Activated CD4-positive, alpha-beta T cell treated with anti-CD3 and anti-CD28 coated beads, Interleukin-2, amount 10 ng/mL, durations not matched to agents 7 days and 5 days (primary cell): ENCODE measurements around the gene TBC1D22B. TPM values are rescaled to one million over a fixed set of nuclear protein-coding genes. Genes with fewer than 3 reads are reported as not detected.

Experiments used
- CTCF ChIA-PET: fragments of 350-600 bp; sonication (Branson Sonifier 250); formaldehyde crosslinking; loops from one replicate; lab custom pipeline; 2021; ENCODE audit warnings: antibody characterized with exemption; lab: Charles Lee
- POLR2A ChIA-PET: fragments of 350-600 bp; sonication (Branson Sonifier 250); formaldehyde crosslinking; loops from one replicate; lab custom pipeline; 2021; ENCODE audit warnings: antibody characterized with exemption; lab: Charles Lee
- DNase-seq: peaks from one replicate; pipeline ENCODE4 v3.0.0-alpha.2; 2020
- H3K27ac Mint-ChIP-seq: one replicate; pipeline ENCODE4 v1.8.0; 2021; ENCODE audit warnings: mild to moderate bottlenecking, moderate library complexity, mixed read lengths
- H3K27me3 Mint-ChIP-seq: one replicate; pipeline ENCODE4 v1.8.0; 2021; ENCODE audit warnings: mixed read lengths
- H3K36me3 Mint-ChIP-seq: one replicate; pipeline ENCODE4 v1.8.0; 2021; ENCODE audit warnings: low read depth, mixed read lengths
- H3K4me1 Mint-ChIP-seq: one replicate; pipeline ENCODE4 v1.8.0; 2021; ENCODE audit warnings: mixed read lengths
- H3K4me3 Mint-ChIP-seq: one replicate; pipeline ENCODE4 v1.8.0; 2021; ENCODE audit warnings: mild to moderate bottlenecking, moderate library complexity, mixed read lengths
- H3K9me3 Mint-ChIP-seq: one replicate; pipeline ENCODE4 v1.8.0; 2021; ENCODE audit warnings: mixed read lengths
- total RNA-seq, 2 experiments: library from RNA; stranded (reverse); gene quantifications; one replicate each; pipeline ENCODE4 v1.2.3, GENCODE V29; 2021

TBC1D22B gene
- total RNA-seq, 2 experiments from 2014 or later = 15.3 to 16.6 TPM

DNA sequence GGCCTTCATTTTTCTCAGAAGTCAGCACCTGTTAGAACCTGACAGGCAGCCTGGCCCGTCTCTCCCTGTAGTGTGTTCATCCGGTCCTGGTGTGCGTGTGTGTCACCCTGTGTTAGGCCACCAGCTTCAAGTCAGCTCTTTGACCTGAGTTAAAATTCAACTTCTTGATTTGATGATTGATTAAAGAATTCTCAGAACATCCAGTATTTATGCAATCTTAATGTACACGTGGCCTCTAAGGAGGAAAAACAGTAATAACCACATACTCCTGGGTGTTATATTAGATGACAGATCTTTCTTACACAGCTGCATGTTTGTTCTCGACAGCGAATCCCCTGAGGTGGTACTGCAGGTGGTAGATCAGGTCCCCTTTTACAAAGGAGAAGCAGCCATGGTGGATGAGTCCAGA lies 19.4 kb downstream of the TBC1D22B start:
- ChIA-PET POLR2A (no interaction called here), CTCF (interaction anchor here (0.8 to 1.1 kb wide), 2 partner anchors 12 to 105 kb away, joined by 3 read pairs; no protein-coding TSS in a partner anchor)
- Mint-ChIP-seq H3K36me3 (peaks cover 36% of the 10 kb centered on the region), H3K9me3 (no peaks in the 10 kb centered on the region), H3K4me3 (no peak overlapping the region), H3K27me3 (no peaks in the 10 kb centered on the region), H3K4me1 (peaks cover 90% of the 10 kb centered on the region), H3K27ac (peak overlapping the region; percentile 14)
- peak; percentile 26 for DNase-seq

DNA sequence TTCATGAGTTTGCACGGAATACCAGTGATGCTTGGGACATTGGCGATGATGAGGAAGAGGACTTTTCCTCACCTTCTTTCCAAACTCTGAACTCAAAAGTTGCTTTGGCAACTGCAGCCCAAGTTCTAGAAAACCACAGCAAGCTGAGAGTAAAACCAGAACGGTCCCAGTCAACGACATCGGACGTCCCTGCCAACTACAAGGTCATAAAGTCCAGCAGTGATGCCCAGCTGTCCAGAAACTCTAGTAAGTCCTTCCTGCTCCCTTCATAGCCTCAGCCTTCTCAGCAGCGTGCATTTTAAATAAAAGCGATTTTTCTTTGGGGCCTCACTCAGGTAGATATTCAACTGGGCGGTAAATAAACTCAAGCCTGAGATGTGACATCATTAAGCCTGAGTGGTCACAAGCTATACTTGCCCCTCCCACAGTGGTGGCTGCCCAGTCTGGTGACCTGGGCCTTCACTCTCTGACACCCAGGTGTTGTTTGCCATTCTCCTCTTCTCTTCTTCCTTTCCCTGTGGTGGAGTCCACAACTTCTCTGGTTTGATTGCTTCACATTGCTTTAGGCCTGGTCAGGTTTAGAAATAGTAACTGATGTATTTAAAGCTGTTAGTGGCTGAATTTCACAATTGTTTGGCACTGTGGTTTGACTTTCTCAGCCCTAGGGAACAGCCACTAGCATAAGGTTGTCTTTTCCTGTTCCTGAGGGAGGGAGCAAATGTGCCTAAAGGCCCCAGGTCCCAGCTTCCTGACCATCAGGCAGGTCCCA lies 22.0 kb downstream of the TBC1D22B start:
- Mint-ChIP-seq H3K27ac (no peak overlapping the region), H3K27me3 (no peaks in the 10 kb centered on the region), H3K36me3 (peaks cover 54% of the 10 kb centered on the region), H3K4me3 (no peak overlapping the region), H3K9me3 (no peaks in the 10 kb centered on the region), H3K4me1 (peaks cover 78% of the 10 kb centered on the region)
- ChIA-PET CTCF (interaction anchor here (0.8 to 1.7 kb wide), 4 partner anchors 9 to 26 kb away, joined by 3 to 5 read pairs (median 4); no protein-coding TSS in a partner anchor), POLR2A (no interaction called here)
- no peak for DNase-seq

DNA sequence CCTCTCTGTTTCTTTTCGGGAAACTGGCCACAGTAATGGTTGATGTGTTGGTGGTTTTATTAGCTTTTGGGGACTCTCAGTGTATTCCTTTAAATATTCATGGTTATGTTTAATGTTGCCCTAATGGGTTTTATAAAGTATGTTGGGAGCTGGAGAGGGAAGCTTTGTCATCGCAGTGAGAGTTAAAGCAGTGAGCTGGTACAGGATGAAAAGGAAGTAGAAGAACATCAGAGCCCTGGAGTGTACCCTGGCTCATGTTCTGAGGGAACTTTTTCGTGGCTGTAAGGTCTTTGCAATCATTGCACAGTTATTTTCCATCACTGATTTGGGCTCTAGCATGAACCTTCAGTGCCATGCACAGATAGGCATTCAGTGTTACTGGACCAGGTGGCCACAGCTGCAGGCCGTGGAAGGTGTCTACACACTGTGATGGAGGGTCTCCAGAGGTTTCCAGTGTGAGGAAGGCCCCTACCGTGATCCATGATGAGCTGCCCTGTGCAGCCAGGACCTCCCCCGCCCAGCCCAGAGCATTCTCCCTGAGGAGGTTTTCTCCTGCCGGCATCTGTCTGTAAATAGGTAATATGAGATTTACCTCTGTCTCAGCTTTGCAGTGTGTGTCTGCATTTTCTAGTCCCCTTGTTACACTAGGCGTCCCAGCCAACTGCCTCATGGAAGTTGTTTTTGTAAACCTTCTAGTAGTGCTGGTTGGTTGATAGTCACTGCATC lies 22.8 kb downstream of the TBC1D22B start:
- Mint-ChIP-seq H3K27ac (peak overlapping the region; percentile 70), H3K4me3 (no peak overlapping the region), H3K36me3 (peaks cover 54% of the 10 kb centered on the region), H3K9me3 (no peaks in the 10 kb centered on the region), H3K4me1 (peaks cover 72% of the 10 kb centered on the region), H3K27me3 (no peaks in the 10 kb centered on the region)
- no peak for DNase-seq
- POLR2A ChIA-PET = no interaction called here
- CTCF ChIA-PET = interaction anchor here (0.8 to 2.0 kb wide), 4 partner anchors 8 to 27 kb away, joined by 3 to 4 read pairs (median 4); no protein-coding TSS in a partner anchor

- DNase-seq = no peak
- H3K4me3 Mint-ChIP-seq = no peak overlapping the region
- ChIA-PET POLR2A (no interaction called here), CTCF (interaction anchor here (2.0 kb wide), 1 partner anchor 13 kb away, joined by 4 read pairs; no protein-coding TSS in a partner anchor)
- H3K4me1 Mint-ChIP-seq = peaks cover 61% of the 10 kb centered on the region
- H3K36me3 Mint-ChIP-seq = peaks cover 58% of the 10 kb centered on the region
- no peaks in the 10 kb centered on the region for H3K9me3 Mint-ChIP-seq
- H3K27me3 Mint-ChIP-seq = no peaks in the 10 kb centered on the region
- H3K27ac Mint-ChIP-seq = peak overlapping the region; percentile 77
Observed at GRCh38 chr6:37282371-37282770, 24.8 kb downstream of the TBC1D22B start.

DNA sequence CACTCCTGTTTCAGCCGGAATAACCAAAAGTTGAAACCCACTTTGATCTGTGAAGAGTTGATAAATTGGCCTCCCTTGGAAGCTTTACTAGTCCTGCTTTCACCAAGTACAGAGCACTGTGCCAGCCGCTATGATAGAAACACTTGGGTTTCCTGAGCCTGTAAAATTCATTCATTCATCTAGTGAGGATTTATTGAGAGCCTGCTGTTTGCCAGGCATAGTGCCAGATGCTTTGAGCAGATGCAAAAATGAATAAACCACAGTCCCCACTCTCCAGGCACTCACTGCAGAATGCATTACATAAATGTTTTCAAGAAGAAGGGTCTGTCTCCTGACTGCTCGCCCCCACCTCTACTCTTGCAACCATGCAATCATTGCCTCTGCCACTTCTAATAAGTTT lies 25.7 kb downstream of the TBC1D22B start:
- Mint-ChIP-seq H3K27ac (no peak overlapping the region), H3K36me3 (peaks cover 59% of the 10 kb centered on the region), H3K9me3 (no peaks in the 10 kb centered on the region), H3K27me3 (no peaks in the 10 kb centered on the region), H3K4me1 (peaks cover 63% of the 10 kb centered on the region), H3K4me3 (no peak overlapping the region)
- ChIA-PET POLR2A (no interaction called here), CTCF (interaction anchor here (0.6 kb wide), 1 partner anchor 11 kb away, joined by 4 read pairs; no protein-coding TSS in a partner anchor)
- no peak for DNase-seq

GRCh38 chr6:37283671-37284151 lies 26.1 kb downstream of the TBC1D22B start:
- ChIA-PET POLR2A (no interaction called here), CTCF (no interaction called here)
- no peak for DNase-seq
- H3K27me3 Mint-ChIP-seq = no peaks in the 10 kb centered on the region
- no peak overlapping the region for H3K4me3 Mint-ChIP-seq
- H3K27ac Mint-ChIP-seq = no peak overlapping the region
- peaks cover 58% of the 10 kb centered on the region for H3K36me3 Mint-ChIP-seq
- peaks cover 66% of the 10 kb centered on the region for H3K4me1 Mint-ChIP-seq
- H3K9me3 Mint-ChIP-seq = no peaks in the 10 kb centered on the region

DNA sequence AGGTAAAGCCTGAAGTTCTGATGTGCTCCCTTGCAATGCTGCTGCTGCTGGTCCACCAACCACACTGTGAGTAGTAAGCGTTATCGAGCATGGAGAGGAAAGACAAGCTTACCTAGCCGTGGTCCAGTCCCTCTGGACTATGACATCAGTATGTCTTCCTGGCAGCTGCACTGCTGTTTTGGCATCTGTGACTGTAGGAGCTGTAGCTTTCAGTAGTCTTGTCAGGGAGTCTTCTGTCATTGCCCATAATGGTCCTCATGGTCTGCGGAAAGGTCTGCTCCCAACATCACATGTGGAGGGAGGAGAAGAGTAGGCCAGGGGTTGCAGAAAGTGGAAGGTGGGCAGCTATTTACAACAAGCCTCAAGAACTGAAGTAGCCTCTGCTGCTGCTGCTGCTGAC lies 27.2 kb downstream of the TBC1D22B start:
- Mint-ChIP-seq H3K36me3 (peaks cover 52% of the 10 kb centered on the region), H3K9me3 (no peaks in the 10 kb centered on the region), H3K4me3 (no peak overlapping the region), H3K4me1 (peaks cover 66% of the 10 kb centered on the region), H3K27me3 (no peaks in the 10 kb centered on the region), H3K27ac (no peak overlapping the region)
- DNase-seq = no peak
- ChIA-PET POLR2A (no interaction called here), CTCF (no interaction called here)

GRCh38 chr6:37285861-37286311 lies 28.3 kb downstream of the TBC1D22B start:
- Mint-ChIP-seq H3K4me3 (no peak overlapping the region), H3K36me3 (peaks cover 55% of the 10 kb centered on the region), H3K4me1 (peaks cover 66% of the 10 kb centered on the region), H3K27me3 (no peaks in the 10 kb centered on the region), H3K27ac (no peak overlapping the region), H3K9me3 (no peaks in the 10 kb centered on the region)
- ChIA-PET POLR2A (no interaction called here), CTCF (no interaction called here)
- no peak for DNase-seq

DNA sequence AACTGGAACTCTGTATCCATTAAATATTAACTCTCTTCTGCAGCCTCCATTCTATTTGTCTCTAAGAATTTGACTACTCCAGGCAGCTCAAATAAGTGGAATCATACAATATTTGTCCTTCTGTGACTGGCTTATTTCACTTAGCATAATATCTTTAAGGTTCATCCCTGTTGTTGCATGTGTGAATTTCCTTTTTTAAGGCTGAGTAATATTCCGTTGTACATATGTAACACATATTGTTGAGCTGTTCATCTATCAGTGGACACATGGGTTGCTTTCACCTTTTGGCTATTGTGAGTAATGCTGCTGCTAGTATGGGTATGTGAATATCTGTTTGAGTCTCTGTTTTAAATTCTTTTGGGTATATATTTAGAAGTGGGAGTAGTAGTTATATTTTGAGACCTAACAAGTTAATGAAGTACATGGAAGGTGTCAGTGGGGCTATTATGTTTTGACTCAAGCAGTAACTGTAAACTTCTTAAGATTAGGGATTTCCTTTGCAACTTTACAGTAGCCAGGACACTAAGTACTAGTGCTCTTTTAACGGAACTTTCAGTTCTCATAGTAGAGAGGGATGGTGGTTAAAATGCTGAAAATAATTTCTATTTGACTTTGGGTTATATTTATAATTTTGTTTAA lies 30.1 kb downstream of the TBC1D22B start:
- H3K4me3 Mint-ChIP-seq = no peak overlapping the region
- POLR2A ChIA-PET = no interaction called here
- no peaks in the 10 kb centered on the region for H3K9me3 Mint-ChIP-seq
- H3K27ac Mint-ChIP-seq = no peak overlapping the region
- CTCF ChIA-PET = interaction anchor here (1.0 kb wide), 1 partner anchor 8 kb away, joined by 3 read pairs; no protein-coding TSS in a partner anchor
- no peak for DNase-seq
- peaks cover 61% of the 10 kb centered on the region for H3K36me3 Mint-ChIP-seq
- peaks cover 66% of the 10 kb centered on the region for H3K4me1 Mint-ChIP-seq
- H3K27me3 Mint-ChIP-seq = no peaks in the 10 kb centered on the region

DNA sequence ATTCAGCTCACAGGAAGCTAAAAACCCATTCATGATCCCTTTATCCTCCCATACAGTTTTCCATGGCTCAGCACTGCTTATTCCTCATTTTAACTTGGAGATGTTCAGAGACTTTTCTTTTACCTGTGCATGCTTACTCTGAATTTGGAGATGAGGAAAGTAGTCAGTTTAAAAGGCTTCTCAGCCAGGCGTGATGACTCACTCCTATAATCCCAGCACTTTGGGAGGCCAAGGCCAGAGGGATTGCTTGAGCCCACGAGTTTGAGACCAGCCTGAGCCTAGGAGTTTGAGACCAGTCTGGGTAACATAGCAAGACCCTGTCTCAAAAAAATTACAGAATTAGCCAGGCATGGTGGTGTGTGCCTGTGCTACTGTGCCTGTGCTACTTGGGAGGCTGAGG lies 30.7 kb downstream of the TBC1D22B start:
- no peak for DNase-seq
- Mint-ChIP-seq H3K27me3 (no peaks in the 10 kb centered on the region), H3K27ac (peak overlapping the region; percentile 19), H3K9me3 (no peaks in the 10 kb centered on the region), H3K4me3 (no peak overlapping the region), H3K4me1 (peaks cover 63% of the 10 kb centered on the region), H3K36me3 (peaks cover 58% of the 10 kb centered on the region)
- CTCF ChIA-PET = interaction anchor here (1.0 kb wide), 1 partner anchor 9 kb away, joined by 3 read pairs; no protein-coding TSS in a partner anchor
- POLR2A ChIA-PET = no interaction called here

GRCh38 chr6:37289931-37290330 lies 32.4 kb downstream of the TBC1D22B start:
- POLR2A ChIA-PET = no interaction called here
- CTCF ChIA-PET = interaction anchor here (1.1 to 1.7 kb wide), 4 partner anchors 10 to 272 kb away, joined by 4 to 8 read pairs (median 5); no protein-coding TSS in a partner anchor
- Mint-ChIP-seq H3K9me3 (no peaks in the 10 kb centered on the region), H3K4me1 (peaks cover 59% of the 10 kb centered on the region), H3K27me3 (no peaks in the 10 kb centered on the region), H3K4me3 (peak overlapping the region; percentile 32), H3K36me3 (peaks cover 54% of the 10 kb centered on the region), H3K27ac (peak overlapping the region; percentile 89)
- peak; percentile 73 for DNase-seq

- Mint-ChIP-seq H3K27ac (no peak overlapping the region), H3K27me3 (no peaks in the 10 kb centered on the region), H3K4me3 (no peak overlapping the region), H3K9me3 (peaks cover 4% of the 10 kb centered on the region), H3K36me3 (peaks cover 59% of the 10 kb centered on the region), H3K4me1 (peaks cover 43% of the 10 kb centered on the region)
- ChIA-PET POLR2A (no interaction called here), CTCF (interaction anchor here (1.6 to 2.1 kb wide), 3 partner anchors 20 to 275 kb away, joined by 4 to 7 read pairs (median 4); no protein-coding TSS in a partner anchor)
- no peak for DNase-seq
Observed at GRCh38 chr6:37293426-37293825, 35.9 kb downstream of the TBC1D22B start.
